ENCODE data around the gene SAMD10. TPM values are rescaled to one million over a fixed set of nuclear protein-coding genes. Genes with fewer than 3 reads are reported as not detected.
"Not testable (repeated sequence)": the region's sequence is repeated elsewhere in the genome, so short reads cannot be mapped to it uniquely, and the experiment has no call there.

SAMD10 gene
- total and polyA plus RNA-seq, 2 experiments from 2014 or later: 1.6 to 11.0 TPM

DNA sequence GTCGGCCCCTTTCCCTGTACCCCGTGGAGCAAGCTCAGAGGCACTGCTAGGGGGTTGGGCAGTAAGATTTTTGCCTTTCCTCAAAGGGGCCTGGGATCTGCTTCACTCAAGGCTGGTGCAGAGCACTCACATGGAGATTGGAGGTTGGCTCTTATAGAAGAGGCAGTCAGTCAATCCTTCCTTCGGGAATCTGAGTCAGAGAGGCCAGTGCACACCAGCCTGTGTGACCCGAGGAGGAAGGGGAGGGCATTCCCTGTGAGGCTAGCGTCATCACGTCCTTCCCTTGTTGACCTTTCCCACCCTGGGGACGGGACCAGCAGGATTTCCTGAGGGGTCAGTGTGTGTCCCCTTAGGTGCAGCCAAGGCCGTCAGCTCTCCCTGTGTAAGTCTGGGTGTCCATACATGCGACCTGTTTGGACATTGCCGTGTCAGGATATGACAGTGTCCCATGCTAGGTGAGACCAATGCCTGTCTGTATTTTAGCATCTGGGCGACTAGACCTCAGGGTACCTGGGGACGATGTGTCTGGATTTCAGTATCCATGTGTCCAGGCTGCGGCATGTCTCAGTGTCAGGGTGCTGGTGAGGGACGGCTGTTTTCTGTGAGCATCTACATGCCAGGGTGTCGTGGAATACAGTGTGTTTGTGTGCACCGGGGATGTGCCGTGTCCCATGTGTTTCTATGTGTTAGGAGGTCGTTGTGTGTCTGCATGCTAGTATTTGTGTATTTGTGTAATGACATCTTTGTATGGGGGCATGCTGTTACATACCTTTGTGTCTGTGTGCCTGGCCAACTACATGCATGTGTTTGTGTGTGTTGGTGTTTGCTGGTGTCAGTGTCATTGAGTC lies 6.9 kb downstream of the SAMD10 start:
- H3K27me3 ChIP-seq: no peaks in the 10 kb centered on the region
- WGBS (ENCODE audit: low lambda C conversion rate, missing lambda C conversion rate): 87% methylated on average over 18 of the region's 18 CpGs
- H4K20me1 ChIP-seq (ENCODE audit: insufficient read depth, poor library complexity, severe bottlenecking): no peaks in the 10 kb centered on the region
- H3K4me2 ChIP-seq: no peak overlapping the region
- H3K4me3 ChIP-seq: no peak overlapping the region
- H3K27ac ChIP-seq: no peak overlapping the region
- no peaks in the 10 kb centered on the region for H3K9me2 ChIP-seq (replicated peaks; ENCODE audit: insufficient read depth)
- peaks cover 12% of the 10 kb centered on the region for H3K79me2 ChIP-seq
- peaks cover 8% of the 10 kb centered on the region for H3K4me1 ChIP-seq (ENCODE audit: insufficient read depth)
- H3K9me3 ChIP-seq (ENCODE audit: low read depth): no peaks in the 10 kb centered on the region
- DNase-seq (ENCODE audit: low spot score): no peak
- no peak for TF ChIP-seq EZH2 (IDR thresholded peaks at IDR 0.05; ENCODE audit: borderline replicate concordance)
- TF ChIP-seq, protein P1, sequence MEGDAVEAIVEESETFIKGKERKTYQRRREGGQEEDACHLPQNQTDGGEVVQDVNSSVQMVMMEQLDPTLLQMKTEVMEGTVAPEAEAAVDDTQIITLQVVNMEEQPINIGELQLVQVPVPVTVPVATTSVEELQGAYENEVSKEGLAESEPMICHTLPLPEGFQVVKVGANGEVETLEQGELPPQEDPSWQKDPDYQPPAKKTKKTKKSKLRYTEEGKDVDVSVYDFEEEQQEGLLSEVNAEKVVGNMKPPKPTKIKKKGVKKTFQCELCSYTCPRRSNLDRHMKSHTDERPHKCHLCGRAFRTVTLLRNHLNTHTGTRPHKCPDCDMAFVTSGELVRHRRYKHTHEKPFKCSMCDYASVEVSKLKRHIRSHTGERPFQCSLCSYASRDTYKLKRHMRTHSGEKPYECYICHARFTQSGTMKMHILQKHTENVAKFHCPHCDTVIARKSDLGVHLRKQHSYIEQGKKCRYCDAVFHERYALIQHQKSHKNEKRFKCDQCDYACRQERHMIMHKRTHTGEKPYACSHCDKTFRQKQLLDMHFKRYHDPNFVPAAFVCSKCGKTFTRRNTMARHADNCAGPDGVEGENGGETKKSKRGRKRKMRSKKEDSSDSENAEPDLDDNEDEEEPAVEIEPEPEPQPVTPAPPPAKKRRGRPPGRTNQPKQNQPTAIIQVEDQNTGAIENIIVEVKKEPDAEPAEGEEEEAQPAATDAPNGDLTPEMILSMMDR (IDR thresholded peaks at IDR 0.05; ENCODE audit: poor library complexity): no peak
- TF ChIP-seq EZH2phosphoT487 (IDR thresholded peaks at IDR 0.05; ENCODE audit: low read depth, severe bottlenecking, unreplicated experiment): no peak
- H2AFZ ChIP-seq: no peak overlapping the region
- H3K36me3 ChIP-seq (replicated peaks; ENCODE audit: insufficient read depth, low read depth): no peaks in the 10 kb centered on the region

DNA sequence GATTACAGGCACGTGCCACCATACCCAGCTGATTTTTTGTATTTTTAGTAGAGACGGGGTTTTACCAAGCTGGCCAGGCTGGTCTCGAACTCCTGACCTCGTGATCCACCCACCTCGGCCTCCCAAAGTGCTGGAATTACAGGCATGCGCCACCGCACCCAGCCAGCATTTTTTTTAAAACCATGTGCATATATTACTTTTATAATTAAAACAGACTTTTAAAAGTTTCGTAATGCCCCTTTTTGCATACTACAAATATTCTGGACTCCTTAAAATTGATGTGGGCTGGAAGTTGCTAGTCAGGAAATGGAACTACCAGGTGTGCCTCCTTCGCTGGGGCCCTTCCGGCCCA lies 7.5 kb downstream of the SAMD10 start:
- WGBS (ENCODE audit: low lambda C conversion rate, missing lambda C conversion rate): 91% methylated on average over 10 of the region's 10 CpGs

DNA sequence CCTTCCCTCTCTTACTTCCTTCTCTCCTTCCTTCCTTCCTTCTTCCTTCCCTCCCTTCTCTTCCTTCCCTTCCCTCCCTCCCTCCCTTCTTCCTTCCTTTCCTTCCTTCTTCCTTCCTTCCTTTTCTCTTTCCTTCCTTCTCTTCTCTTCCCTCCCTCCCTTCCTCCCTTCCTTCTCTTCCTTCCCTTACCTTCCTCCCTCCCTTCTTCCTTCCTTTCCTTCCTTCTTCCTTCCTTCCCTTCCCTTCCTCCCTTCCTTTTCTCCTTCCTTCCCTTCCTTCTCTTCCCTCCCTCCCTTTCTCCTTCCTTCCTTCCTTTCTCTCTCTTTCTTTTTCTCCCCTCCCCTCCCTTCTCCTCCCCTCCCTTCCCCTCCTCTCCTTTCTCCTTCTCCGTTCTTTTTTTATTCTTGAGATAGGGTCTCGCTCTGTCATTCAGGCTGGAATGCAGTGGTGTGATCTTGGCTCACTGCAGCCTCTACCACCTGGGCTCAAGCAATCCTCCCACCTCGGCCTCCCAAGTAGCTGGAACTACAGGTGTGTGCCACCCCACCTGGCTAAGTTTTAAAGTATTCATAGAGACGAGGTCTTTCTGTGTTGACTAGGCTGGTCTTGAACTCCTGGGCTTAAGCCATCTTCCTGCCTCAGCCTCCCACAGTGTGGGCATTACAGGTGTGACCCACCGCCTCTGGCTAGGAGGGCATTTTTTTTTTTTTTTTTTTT lies 8.6 kb downstream of the SAMD10 start:
- Histone ChIP-seq H3K4me3 (no peak overlapping the region), H3K9me2 (replicated peaks; ENCODE audit: insufficient read depth) (no peaks in the 10 kb centered on the region), H3K27me3 (no peaks in the 10 kb centered on the region), H3K4me2 (peak overlapping the region; percentile 97), H4K20me1 (ENCODE audit: insufficient read depth, poor library complexity, severe bottlenecking) (no peaks in the 10 kb centered on the region), H3K79me2 (peaks cover 12% of the 10 kb centered on the region), H3K9me3 (ENCODE audit: low read depth) (no peaks in the 10 kb centered on the region), H3K4me1 (ENCODE audit: insufficient read depth) (peaks cover 7% of the 10 kb centered on the region), H2AFZ (no peak overlapping the region), H3K36me3 (replicated peaks; ENCODE audit: insufficient read depth, low read depth) (no peaks in the 10 kb centered on the region), H3K27ac (no peak overlapping the region)
- WGBS (ENCODE audit: low lambda C conversion rate, missing lambda C conversion rate): 87% methylated on average over 5 of the region's 5 CpGs
- no peak for DNase-seq (ENCODE audit: low spot score)
- TF ChIP-seq EZH2phosphoT487 (IDR thresholded peaks at IDR 0.05; ENCODE audit: low read depth, severe bottlenecking, unreplicated experiment) (no peak), EZH2 (IDR thresholded peaks at IDR 0.05; ENCODE audit: borderline replicate concordance) (no peak)
- TF ChIP-seq, protein P1 (IDR thresholded peaks at IDR 0.05; ENCODE audit: poor library complexity): no peak

More for the DNA sequence above, 7.5 kb downstream of the SAMD10 start:
- not testable (repeated sequence) for H4K20me1 ChIP-seq (ENCODE audit: insufficient read depth, poor library complexity, severe bottlenecking); DNase-seq (ENCODE audit: low spot score); H3K9me3 ChIP-seq (ENCODE audit: low read depth); H3K27ac ChIP-seq; H3K4me2 ChIP-seq; H3K9me2 ChIP-seq (replicated peaks; ENCODE audit: insufficient read depth); H3K4me1 ChIP-seq (ENCODE audit: insufficient read depth); H3K4me3 ChIP-seq; H2AFZ ChIP-seq; H3K27me3 ChIP-seq; H3K36me3 ChIP-seq (replicated peaks; ENCODE audit: insufficient read depth, low read depth)
- peaks cover 12% of the 10 kb centered on the region for H3K79me2 ChIP-seq

Data from hepatocyte (in vitro differentiated cells).